Breast epithelium (tissue), 3 donors: Measurements from ENCODE around the gene TCERG1L.

Experiments
- POLR2AphosphoS5 ChIP-seq, 3 donors: sonication (generic); formaldehyde crosslinking; IDR thresholded peaks; one replicate each; pipeline ENCODE4 v1.6.1; 2017; ENCODE audit warnings: antibody characterized with exemption in 3 of 3
- TF ChIP-seq, protein P1 (sequence below), 3 donors: fragments of 450-650 bp; IDR thresholded peaks; one replicate each; pipeline ENCODE4 v1.5.1; 2016 to 2017; ENCODE audit warnings: antibody characterized with exemption in 3 of 3, mild to moderate bottlenecking in 3 of 3, moderate library complexity in 3 of 3

DNA sequence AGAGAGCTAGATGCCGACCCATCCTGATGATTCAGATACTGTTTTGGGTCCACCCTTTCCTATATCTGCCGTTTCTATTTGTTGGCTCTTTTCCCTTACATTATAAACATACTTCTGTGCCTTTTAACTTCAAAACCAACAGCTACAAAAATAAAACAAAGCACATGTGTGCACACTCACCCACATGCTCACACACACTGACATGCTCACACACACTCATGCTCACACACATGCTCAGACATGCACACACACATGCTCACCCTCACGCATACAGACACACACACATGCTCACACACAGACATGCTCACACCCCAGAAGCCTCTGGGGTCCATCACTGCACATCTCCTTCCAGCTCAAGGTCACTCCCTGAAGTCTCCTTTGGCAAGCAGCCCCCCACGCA lies 88.1 kb downstream of the TCERG1L start:
- TF ChIP-seq, protein P1, sequence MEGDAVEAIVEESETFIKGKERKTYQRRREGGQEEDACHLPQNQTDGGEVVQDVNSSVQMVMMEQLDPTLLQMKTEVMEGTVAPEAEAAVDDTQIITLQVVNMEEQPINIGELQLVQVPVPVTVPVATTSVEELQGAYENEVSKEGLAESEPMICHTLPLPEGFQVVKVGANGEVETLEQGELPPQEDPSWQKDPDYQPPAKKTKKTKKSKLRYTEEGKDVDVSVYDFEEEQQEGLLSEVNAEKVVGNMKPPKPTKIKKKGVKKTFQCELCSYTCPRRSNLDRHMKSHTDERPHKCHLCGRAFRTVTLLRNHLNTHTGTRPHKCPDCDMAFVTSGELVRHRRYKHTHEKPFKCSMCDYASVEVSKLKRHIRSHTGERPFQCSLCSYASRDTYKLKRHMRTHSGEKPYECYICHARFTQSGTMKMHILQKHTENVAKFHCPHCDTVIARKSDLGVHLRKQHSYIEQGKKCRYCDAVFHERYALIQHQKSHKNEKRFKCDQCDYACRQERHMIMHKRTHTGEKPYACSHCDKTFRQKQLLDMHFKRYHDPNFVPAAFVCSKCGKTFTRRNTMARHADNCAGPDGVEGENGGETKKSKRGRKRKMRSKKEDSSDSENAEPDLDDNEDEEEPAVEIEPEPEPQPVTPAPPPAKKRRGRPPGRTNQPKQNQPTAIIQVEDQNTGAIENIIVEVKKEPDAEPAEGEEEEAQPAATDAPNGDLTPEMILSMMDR (IDR thresholded peaks at IDR 0.05): no peak
- TF ChIP-seq POLR2AphosphoS5 (IDR thresholded peaks at IDR 0.05): no peak
